ENCODE results near the gene NUP210L. TPM values are rescaled to one million over a fixed set of nuclear protein-coding genes. Genes with fewer than 3 reads are reported as not detected.
"Not testable (repeated sequence)": the region's sequence is repeated elsewhere in the genome, so short reads cannot be mapped to it uniquely, and the experiment has no call there.

NUP210L gene
- total and polyA plus RNA-seq, 2 experiments from 2014 or later: 0.11 TPM; not detected in 1

DNA sequence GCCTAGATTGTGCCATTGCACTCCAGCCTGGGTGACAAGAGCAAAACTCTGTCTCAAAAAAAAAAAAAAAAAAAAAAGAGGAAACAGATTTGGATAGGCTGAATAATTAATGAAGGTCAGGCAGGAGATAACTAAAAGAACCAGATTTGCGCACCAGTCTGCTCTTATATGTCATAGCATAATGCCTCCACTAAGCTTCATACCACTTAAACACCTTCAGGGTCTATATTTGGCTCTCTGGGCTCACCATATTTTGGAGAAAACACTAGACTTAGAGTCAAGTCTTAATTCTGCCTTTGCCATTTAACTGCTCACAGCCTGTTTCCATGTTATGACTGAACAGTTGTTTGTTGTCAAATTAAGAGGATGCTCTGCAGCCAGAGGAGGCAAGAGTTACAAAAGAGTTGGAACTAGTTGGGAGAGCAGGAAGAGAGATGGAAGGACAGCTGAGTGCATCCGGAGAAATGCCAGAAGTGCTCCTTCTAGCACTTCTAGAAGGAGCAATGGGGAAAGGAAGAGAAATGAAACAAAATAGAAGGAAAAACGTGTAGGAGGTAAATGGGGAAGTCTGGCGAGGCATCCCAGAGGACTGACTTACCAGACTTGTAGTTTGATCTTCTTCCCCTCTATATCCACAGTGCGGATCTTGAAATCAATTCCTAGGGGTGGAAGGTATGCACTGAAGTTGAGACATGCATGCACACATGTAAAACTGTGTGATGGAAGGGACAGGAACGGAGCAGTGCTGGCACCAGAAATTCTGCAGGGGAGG lies 170.6 kb downstream of the NUP210L start:
- Histone ChIP-seq H2AFZ (no peak overlapping the region), H3K9ac (peak overlapping the region; percentile 94), H3K9me3 (ENCODE audit: low read depth) (no peaks in the 10 kb centered on the region), H3K4me2 (ENCODE audit: unreplicated experiment) (peak overlapping the region; percentile 95), H3F3A (ENCODE audit: insufficient read depth) (peaks cover 48% of the 10 kb centered on the region), H3K27ac (peak overlapping the region; percentile 84), H3K27me3 (replicated peaks; ENCODE audit: insufficient read depth) (no peaks in the 10 kb centered on the region), H4K20me1 (ENCODE audit: insufficient read depth) (no peaks in the 10 kb centered on the region), H3K4me3 (peak overlapping the region; percentile 97), H3K9me2 (ENCODE audit: insufficient read depth) (no peaks in the 10 kb centered on the region), H3K36me3 (ENCODE audit: low read depth) (peaks cover 8% of the 10 kb centered on the region), H3K4me1 (ENCODE audit: insufficient read depth) (peaks cover 12% of the 10 kb centered on the region; the same call in 1 of the 2 replicates), H3K79me2 (ENCODE audit: insufficient read depth) (peaks cover 57% of the 10 kb centered on the region)
- TF ChIP-seq EZH2phosphoT487 (IDR thresholded peaks at IDR 0.05; ENCODE audit: insufficient read depth, low read depth): no peak
- TF ChIP-seq EZH2 (IDR thresholded peaks at IDR 0.05; ENCODE audit: insufficient read depth, poor library complexity, severe bottlenecking): no peak
- in situ Hi-C loops (cut with MboI): loop anchor here (10.0 kb wide), 1 partner anchor 170 kb away; no protein-coding TSS in a partner anchor
- WGBS, 2 experiments (ENCODE audit: low coverage in 1 of 2, low lambda C conversion rate in 2 of 2, missing lambda C conversion rate in 2 of 2): 46 to 55% methylated on average over 6 of the region's 6 CpGs
- no peak for DNase-seq

DNA sequence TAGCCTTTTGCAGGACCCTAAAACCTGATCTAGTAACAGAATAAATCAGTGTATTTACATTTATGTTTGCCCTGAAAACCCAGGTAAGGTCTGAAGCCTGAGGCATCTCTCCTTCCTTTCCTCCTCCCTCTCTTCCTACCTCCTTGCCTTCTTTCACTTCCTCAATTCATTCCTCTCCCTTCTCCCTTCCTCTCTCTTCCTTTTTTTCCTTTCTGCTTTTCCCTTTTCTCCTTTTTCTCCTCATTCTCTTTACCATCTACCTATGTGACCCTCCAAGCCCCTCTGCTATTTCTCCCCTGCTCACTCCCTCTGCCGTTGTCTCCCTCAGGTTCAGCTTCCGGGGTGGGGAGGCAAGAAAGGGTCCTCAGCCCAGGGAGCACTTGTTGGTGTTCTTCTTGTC lies 173.1 kb downstream of the NUP210L start:
- H4K20me1 ChIP-seq (ENCODE audit: insufficient read depth); H3K9me2 ChIP-seq (ENCODE audit: insufficient read depth); H3K4me3 ChIP-seq; H2AFZ ChIP-seq; H3K4me2 ChIP-seq (ENCODE audit: unreplicated experiment); H3K27me3 ChIP-seq (replicated peaks; ENCODE audit: insufficient read depth); H3K9ac ChIP-seq; DNase-seq; H3K9me3 ChIP-seq (ENCODE audit: low read depth); H3K27ac ChIP-seq: not testable (repeated sequence)
- H3K4me1 ChIP-seq (ENCODE audit: insufficient read depth): peaks cover 20% of the 10 kb centered on the region
- H3K79me2 ChIP-seq (ENCODE audit: insufficient read depth): peaks cover 64% of the 10 kb centered on the region
- 96 to 100% methylated on average over 2 of the region's 2 CpGs for WGBS, 2 experiments (ENCODE audit: low coverage in 1 of 2, low lambda C conversion rate in 2 of 2, missing lambda C conversion rate in 2 of 2)
- in situ Hi-C loops (cut with MboI): loop anchor here (10.0 kb wide), 1 partner anchor 167 kb away; no protein-coding TSS in a partner anchor
- peaks cover 55% of the 10 kb centered on the region for H3F3A ChIP-seq (ENCODE audit: insufficient read depth)
- H3K36me3 ChIP-seq (ENCODE audit: low read depth): peaks cover 14% of the 10 kb centered on the region

DNA sequence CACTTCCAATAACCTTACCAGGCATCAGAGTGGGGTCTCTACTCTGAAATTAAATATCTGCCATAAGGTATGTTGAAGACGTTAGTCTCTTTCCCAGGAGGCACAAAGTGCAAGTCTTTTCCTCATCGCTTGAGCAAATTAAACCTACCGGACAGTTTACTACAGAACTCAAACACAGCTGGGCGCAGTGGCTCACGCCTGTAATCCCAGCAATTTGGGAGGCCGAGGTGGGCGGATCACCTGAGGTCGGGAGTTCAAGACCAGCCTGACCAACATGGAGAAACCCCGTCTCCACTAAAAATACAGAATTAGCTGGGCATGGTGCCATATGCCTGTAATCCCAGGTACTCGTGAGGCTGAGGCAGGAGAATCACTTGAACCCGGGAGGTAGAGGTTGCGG lies 175.8 kb downstream of the NUP210L start:
- H3K9ac ChIP-seq; H3K4me3 ChIP-seq; H3K9me3 ChIP-seq (ENCODE audit: low read depth); DNase-seq; H3K4me2 ChIP-seq (ENCODE audit: unreplicated experiment); H3K9me2 ChIP-seq (ENCODE audit: insufficient read depth); H3K27me3 ChIP-seq (replicated peaks; ENCODE audit: insufficient read depth); in situ Hi-C loops (cut with MboI); H2AFZ ChIP-seq; H4K20me1 ChIP-seq (ENCODE audit: insufficient read depth): not testable (repeated sequence)
- peaks cover 30% of the 10 kb centered on the region for H3K36me3 ChIP-seq (ENCODE audit: low read depth)
- H3K4me1 ChIP-seq (ENCODE audit: insufficient read depth): peaks cover 17% of the 10 kb centered on the region
- peaks cover 47% of the 10 kb centered on the region for H3F3A ChIP-seq (ENCODE audit: insufficient read depth)
- 88 to 91% methylated on average over 12 of the region's 12 CpGs for WGBS, 2 experiments (ENCODE audit: low coverage in 1 of 2, low lambda C conversion rate in 2 of 2, missing lambda C conversion rate in 2 of 2)
- peak overlapping the region; percentile 74; the same call in 1 of the 2 replicates for H3K27ac ChIP-seq
- H3K79me2 ChIP-seq (ENCODE audit: insufficient read depth): peaks cover 58% of the 10 kb centered on the region

DNA sequence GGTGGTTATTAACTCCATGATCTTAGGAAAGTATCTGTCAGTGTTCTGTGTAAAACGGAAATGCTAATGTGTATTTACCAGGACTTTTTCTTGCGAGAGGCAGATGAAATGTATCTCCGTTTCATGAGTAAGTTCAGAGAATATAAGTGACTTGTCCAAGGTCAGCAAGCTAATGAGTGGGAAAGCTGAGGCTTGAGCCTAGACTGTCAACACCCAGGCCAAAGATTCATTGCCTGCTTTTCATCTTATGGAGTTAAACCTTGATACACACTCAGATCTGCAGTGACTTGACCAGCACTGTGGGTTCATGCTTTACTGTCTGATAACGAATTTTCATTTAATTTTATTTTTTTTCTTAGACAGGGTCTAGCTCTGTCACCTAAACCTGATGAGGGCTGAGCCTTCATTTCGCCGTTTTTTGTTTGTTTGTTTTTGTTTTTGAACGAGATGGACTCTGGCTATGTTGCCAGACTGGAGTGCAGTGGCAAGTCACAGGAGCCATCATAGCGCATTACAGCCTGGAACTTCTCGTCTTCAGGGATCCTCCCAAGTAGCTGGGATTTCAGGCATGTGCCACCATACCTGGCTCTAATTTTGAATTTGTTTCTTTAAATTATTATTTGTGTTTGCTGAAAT lies 176.5 kb downstream of the NUP210L start:
- 49 to 52% methylated on average over 9 of the region's 9 CpGs for WGBS, 2 experiments (ENCODE audit: low coverage in 1 of 2, low lambda C conversion rate in 2 of 2, missing lambda C conversion rate in 2 of 2)
- DNase-seq: no peak
- no peaks in the 10 kb centered on the region for H3K9me2 ChIP-seq (ENCODE audit: insufficient read depth)
- in situ Hi-C loops (cut with MboI): no loop called here
- H3K4me1 ChIP-seq (ENCODE audit: insufficient read depth): peaks cover 17% of the 10 kb centered on the region
- H3K4me2 ChIP-seq (ENCODE audit: unreplicated experiment): peak overlapping the region; percentile 95
- H3K9ac ChIP-seq: peak overlapping the region; percentile 92
- H4K20me1 ChIP-seq (ENCODE audit: insufficient read depth): no peaks in the 10 kb centered on the region
- H3K27ac ChIP-seq: peak overlapping the region; percentile 74
- TF ChIP-seq EZH2 (IDR thresholded peaks at IDR 0.05; ENCODE audit: insufficient read depth, poor library complexity, severe bottlenecking) (no peak), EZH2phosphoT487 (IDR thresholded peaks at IDR 0.05; ENCODE audit: insufficient read depth, low read depth) (no peak)
- H3K27me3 ChIP-seq (replicated peaks; ENCODE audit: insufficient read depth): no peaks in the 10 kb centered on the region
- H3K79me2 ChIP-seq (ENCODE audit: insufficient read depth): peaks cover 51% of the 10 kb centered on the region
- peaks cover 32% of the 10 kb centered on the region for H3K36me3 ChIP-seq (ENCODE audit: low read depth)
- H3F3A ChIP-seq (ENCODE audit: insufficient read depth): peaks cover 45% of the 10 kb centered on the region
- no peaks in the 10 kb centered on the region for H3K9me3 ChIP-seq (ENCODE audit: low read depth)
- peak overlapping the region; percentile 90 for H2AFZ ChIP-seq
- peak overlapping the region; percentile 84 for H3K4me3 ChIP-seq

All from GM23248 (cell line).